Stomach smooth muscle (tissue), 2 donors: ENCODE data around the gene KIF4B.
"Not testable (repeated sequence)": the region's sequence is repeated elsewhere in the genome, so short reads cannot be mapped to it uniquely, and the experiment has no call there.

Experiments used
- H3K27ac ChIP-seq: one replicate; pipeline ENCODE4 v1.7.0; 2013; ENCODE audit warnings: mild to moderate bottlenecking, low read length, inconsistent platforms
- H3K27me3 ChIP-seq, 2 donors: one replicate each; pipeline ENCODE4 v1.7.0; 2013; ENCODE audit warnings: low read length in 2 of 2; ENCODE audit not compliant: insufficient read depth in 2 of 2, control insufficient read depth in 1 of 2
- H3K36me3 ChIP-seq, 2 donors: one replicate each; pipeline ENCODE4 v1.7.0; 2013; ENCODE audit warnings: low read length in 2 of 2; ENCODE audit not compliant: control insufficient read depth in 2 of 2, insufficient read depth in 2 of 2
- H3K4me1 ChIP-seq: one replicate; pipeline ENCODE4 v1.7.0; 2013; ENCODE audit warnings: low read length; ENCODE audit not compliant: control insufficient read depth, insufficient read depth
- H3K4me3 ChIP-seq, 2 donors: one replicate each; pipeline ENCODE4 v1.7.0; 2013; ENCODE audit warnings: low read length in 2 of 2
- H3K9ac ChIP-seq, 2 donors: one replicate each; pipeline ENCODE4 v1.7.0; 2013; ENCODE audit warnings: low read length in 2 of 2, mild to moderate bottlenecking in 1 of 2
- H3K9me3 ChIP-seq, 2 donors: one replicate each; pipeline ENCODE4 v1.7.0; 2013; ENCODE audit warnings: low read length in 2 of 2; ENCODE audit not compliant: control insufficient read depth in 2 of 2
- donor health status: healthy.
- donor health status: Pancreatic carcinoma.

Gene KIF4B

GRCh38 chr5:155029240-155029639 lies 15.7 kb downstream of the KIF4B start:
- Histone ChIP-seq H3K4me3 (no peak overlapping the region), H3K27me3 (no peaks in the 10 kb centered on the region), H3K36me3 (no peaks in the 10 kb centered on the region), H3K27ac (no peak overlapping the region), H3K9me3 (peaks cover 0 to 4% of the 10 kb centered on the region in 2 donors), H3K9ac (no peak overlapping the region), H3K4me1 (no peaks in the 10 kb centered on the region)

- not testable (repeated sequence) for H3K27me3 ChIP-seq, H3K9ac ChIP-seq, H3K27ac ChIP-seq, H3K9me3 ChIP-seq, H3K4me1 ChIP-seq, H3K4me3 ChIP-seq, H3K36me3 ChIP-seq
These were observed 20.7 kb downstream of the KIF4B start for GRCh38 chr5:155034145-155034744.

GRCh38 chr5:155035087-155035486 lies 21.5 kb downstream of the KIF4B start:
- H3K4me3 ChIP-seq, H3K36me3 ChIP-seq, H3K9me3 ChIP-seq, H3K9ac ChIP-seq, H3K27me3 ChIP-seq, H3K4me1 ChIP-seq, H3K27ac ChIP-seq: not testable (repeated sequence)

- no peaks in the 10 kb centered on the region for H3K9me3 ChIP-seq
- no peak overlapping the region for H3K4me3 ChIP-seq
- no peaks in the 10 kb centered on the region for H3K27me3 ChIP-seq
- no peak overlapping the region for H3K27ac ChIP-seq
- no peak overlapping the region for H3K9ac ChIP-seq
- no peaks in the 10 kb centered on the region for H3K4me1 ChIP-seq
- H3K36me3 ChIP-seq = no peaks in the 10 kb centered on the region
These were observed 27.6 kb downstream of the KIF4B start for GRCh38 chr5:155040984-155041653.

GRCh38 chr5:155044591-155044990 lies 31.0 kb downstream of the KIF4B start:
- Histone ChIP-seq H3K27me3 (no peaks in the 10 kb centered on the region), H3K9ac (no peak overlapping the region), H3K4me1 (no peaks in the 10 kb centered on the region), H3K36me3 (no peaks in the 10 kb centered on the region), H3K9me3 (no peaks in the 10 kb centered on the region), H3K4me3 (no peak overlapping the region), H3K27ac (no peak overlapping the region)

- no peak overlapping the region for H3K4me3 ChIP-seq
- no peaks in the 10 kb centered on the region for H3K9me3 ChIP-seq
- no peak overlapping the region for H3K9ac ChIP-seq
- H3K27me3 ChIP-seq = no peaks in the 10 kb centered on the region
- H3K4me1 ChIP-seq = no peaks in the 10 kb centered on the region
- H3K36me3 ChIP-seq = no peaks in the 10 kb centered on the region
- H3K27ac ChIP-seq = no peak overlapping the region
These were observed 33.0 kb downstream of the KIF4B start for GRCh38 chr5:155046591-155046990.

- H3K4me1 ChIP-seq = no peaks in the 10 kb centered on the region
- no peaks in the 10 kb centered on the region for H3K9me3 ChIP-seq
- H3K4me3 ChIP-seq = no peak overlapping the region
- no peaks in the 10 kb centered on the region for H3K36me3 ChIP-seq
- no peak overlapping the region for H3K9ac ChIP-seq
- no peaks in the 10 kb centered on the region for H3K27me3 ChIP-seq
- H3K27ac ChIP-seq = no peak overlapping the region
These were observed 34.3 kb downstream of the KIF4B start for GRCh38 chr5:155047818-155048217.

- H3K9me3 ChIP-seq = no peaks in the 10 kb centered on the region
- no peak overlapping the region for H3K4me3 ChIP-seq
- no peak overlapping the region for H3K27ac ChIP-seq
- H3K36me3 ChIP-seq = no peaks in the 10 kb centered on the region
- no peaks in the 10 kb centered on the region for H3K27me3 ChIP-seq
- H3K9ac ChIP-seq = no peak overlapping the region
- no peaks in the 10 kb centered on the region for H3K4me1 ChIP-seq
These were observed 36.2 kb downstream of the KIF4B start for GRCh38 chr5:155049569-155050383.

GRCh38 chr5:155050384-155051019 lies 36.9 kb downstream of the KIF4B start:
- no peak overlapping the region for H3K27ac ChIP-seq
- H3K9me3 ChIP-seq = no peaks in the 10 kb centered on the region
- H3K9ac ChIP-seq = no peak overlapping the region
- no peaks in the 10 kb centered on the region for H3K27me3 ChIP-seq
- no peak overlapping the region for H3K4me3 ChIP-seq
- H3K36me3 ChIP-seq = no peaks in the 10 kb centered on the region
- no peaks in the 10 kb centered on the region for H3K4me1 ChIP-seq

GRCh38 chr5:155052532-155052931 lies 39.0 kb downstream of the KIF4B start:
- Histone ChIP-seq H3K9me3 (no peaks in the 10 kb centered on the region), H3K9ac (no peak overlapping the region), H3K4me3 (no peak overlapping the region), H3K27me3 (no peaks in the 10 kb centered on the region), H3K4me1 (no peaks in the 10 kb centered on the region), H3K27ac (no peak overlapping the region), H3K36me3 (no peaks in the 10 kb centered on the region)
